AG04450 (cell line): ENCODE measurements around the gene RABEP2. TPM values are rescaled to one million over a fixed set of nuclear protein-coding genes. Genes with fewer than 3 reads are reported as not detected.
A peak's percentile ranks its signal among the peaks of the same experiment; 100 is the strongest.

ENCODE experiments used
- CTCF ChIA-PET: fragments of 300-600, 350-600 bp; formaldehyde crosslinking; extraction: SDS; loops from one replicate; lab custom pipeline; 2022; ENCODE audit warnings: antibody characterized with exemption, inconsistent platforms; lab: Charles Lee
- POLR2A ChIA-PET: fragments of 350-600 bp; formaldehyde crosslinking; extraction: SDS; loops from one replicate; lab custom pipeline; 2021; ENCODE audit warnings: antibody characterized with exemption, inconsistent platforms; lab: Yijun Ruan, JAX
- DNase-seq: peaks from one replicate; pipeline ENCODE4 v3.0.0-alpha.2; 2011; ENCODE audit warnings: low read depth, low spot score
- H3K27ac ChIP-seq: one replicate; pipeline ENCODE4 v1.5.1; 2012; ENCODE audit warnings: low read depth, low read length, control low read depth
- H3K27me3 ChIP-seq: one replicate; pipeline ENCODE4 v1.6.0; 2012; ENCODE audit warnings: low read length; ENCODE audit not compliant: control insufficient read depth, insufficient read depth
- H3K4me3 ChIP-seq: 2 replicates; pipeline ENCODE4 v1.5.1; 2011; ENCODE audit warnings: mild to moderate bottlenecking, low read depth, low read length, control low read depth
- H3K9me3 ChIP-seq: 2 replicates; pipeline ENCODE4 v1.5.1; 2012; ENCODE audit warnings: low read length; ENCODE audit not compliant: control insufficient read depth, insufficient read depth
- CTCF ChIP-seq: IDR thresholded peaks from 2 replicates; pipeline ENCODE4 v1.5.1; 2011; ENCODE audit warnings: low read depth, low read length, control low read depth, inconsistent platforms
- polyA plus RNA-seq: library from polyadenylated mRNA; depleted of rRNA; stranded (reverse); fragments of >200 nt; gene quantifications from 2 replicates; pipeline ENCODE4 v1.2.3, GENCODE V29; 2011; rRNA removed
- small RNA-seq: library from RNA; depleted of rRNA; stranded (forward); fragments of <200 nt; gene quantifications from one replicate; pipeline ENCODE3, GENCODE V24; 2012; ENCODE audit warnings: low read depth; ENCODE audit not compliant: insufficient read length

The RABEP2 gene
- polyA plus RNA-seq, 1 experiment = 9.0 TPM

DNA sequence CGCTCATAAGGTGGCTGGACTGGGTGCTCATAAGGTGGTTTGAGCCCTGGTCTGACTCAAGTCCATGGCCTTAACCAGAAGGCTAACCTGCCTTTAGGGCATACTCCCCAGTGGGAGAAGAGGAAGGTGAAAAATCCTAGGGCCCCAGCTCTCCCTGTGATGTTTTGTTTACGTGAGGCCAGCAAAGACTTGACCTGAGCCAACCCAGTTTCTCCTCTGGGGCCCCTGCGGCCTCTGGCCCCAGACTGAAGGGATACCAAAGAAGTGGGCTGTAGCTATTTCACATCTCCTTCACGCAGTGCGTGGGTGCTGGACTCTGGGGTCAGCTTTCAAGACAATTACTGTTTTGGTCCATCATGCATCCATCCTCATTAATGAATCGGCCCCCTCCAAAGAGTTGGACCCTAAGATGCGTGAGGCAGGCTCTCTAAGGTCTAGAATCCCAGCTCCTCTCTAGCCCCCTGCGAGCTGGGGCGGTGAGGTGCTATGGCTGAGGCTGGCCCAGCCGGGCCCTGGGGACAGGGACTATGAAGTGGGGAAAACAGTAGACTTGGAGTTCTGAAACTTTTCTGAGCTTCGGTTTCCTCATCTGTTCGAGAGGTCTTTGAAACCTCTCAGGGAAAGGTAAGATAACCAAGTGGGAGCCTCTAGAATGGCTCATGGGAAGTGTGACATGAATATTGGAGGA lies 59.9 kb downstream of the RABEP2 start:
- Histone ChIP-seq H3K4me3 (peak overlapping the region; percentile 94), H3K27ac (no peak overlapping the region), H3K9me3 (no peaks in the 10 kb centered on the region), H3K27me3 (no peaks in the 10 kb centered on the region)
- ChIA-PET CTCF (interaction anchor here (0.8 to 1.5 kb wide), 3 partner anchors 20 to 109 kb away, joined by 3 to 5 read pairs (median 3); no protein-coding TSS in a partner anchor), POLR2A (no interaction called here)
- no peak for DNase-seq
- no peak for TF ChIP-seq CTCF

- Histone ChIP-seq H3K27ac (peak overlapping the region; percentile 52), H3K4me3 (peak overlapping the region; percentile 94), H3K27me3 (no peaks in the 10 kb centered on the region), H3K9me3 (no peaks in the 10 kb centered on the region)
- TF ChIP-seq CTCF = no peak
- CTCF ChIA-PET = interaction anchor here (0.5 to 1.5 kb wide), 6 partner anchors 17 to 110 kb away, joined by 3 to 5 read pairs (median 3); no protein-coding TSS in a partner anchor
- DNase-seq = no peak
- POLR2A ChIA-PET = interaction anchor here (0.6 to 2.5 kb wide), 11 partner anchors 9 to 87 kb away, joined by 3 to 29 read pairs (median 5); partner anchors contain the start of genes ATXN2L, NFATC2IP and TUFM
Observed at GRCh38 chr16:28863929-28864793, 60.9 kb downstream of the RABEP2 start.

DNA sequence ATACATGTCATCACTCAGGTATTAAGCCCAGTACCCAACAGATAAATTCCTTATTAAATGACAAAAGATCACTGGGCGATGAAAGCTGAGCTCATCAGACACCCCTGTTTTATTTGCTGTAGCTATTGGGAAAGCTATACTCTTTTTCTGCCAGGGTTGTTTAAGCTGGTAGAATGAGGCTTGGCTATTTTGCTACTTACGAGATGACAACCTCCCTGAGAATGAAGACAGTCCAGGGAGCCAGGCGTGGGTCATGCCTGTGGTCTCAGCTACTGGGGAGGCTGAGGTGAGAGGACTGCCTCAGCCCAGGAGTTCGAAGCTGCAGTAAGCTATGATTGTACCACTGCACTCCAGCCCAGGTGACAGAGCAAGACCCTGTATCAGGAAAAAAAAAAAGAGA lies 65.7 kb downstream of the RABEP2 start:
- Histone ChIP-seq H3K9me3 (no peaks in the 10 kb centered on the region), H3K27me3 (no peaks in the 10 kb centered on the region), H3K4me3 (no peak overlapping the region), H3K27ac (peak overlapping the region; percentile 11)
- ChIA-PET CTCF (no interaction called here), POLR2A (no interaction called here)
- TF ChIP-seq CTCF = no peak
- DNase-seq = no peak

- POLR2A ChIA-PET = no interaction called here
- H3K27ac ChIP-seq = no peak overlapping the region
- no peak for TF ChIP-seq CTCF
- DNase-seq = no peak
- H3K4me3 ChIP-seq = no peak overlapping the region
- H3K9me3 ChIP-seq = no peaks in the 10 kb centered on the region
- CTCF ChIA-PET = no interaction called here
- no peaks in the 10 kb centered on the region for H3K27me3 ChIP-seq
Observed at GRCh38 chr16:28858421-28858820, 66.6 kb downstream of the RABEP2 start.

Small RNA genes within 50 kb of the gene (small RNA-seq; reads per million reads assigned to genes)
- gene RF00416 = not detected

Other genes starting within 250 kb of the RABEP2 start
- 223 and 265 TPM in 2 replicates for gene EIF3C, start 213.8 kb downstream of the RABEP2 start, polyA plus RNA-seq
- gene NPIPB9, start 173.5 kb downstream of the RABEP2 start, polyA plus RNA-seq = 0.16 and 0.35 TPM in 2 replicates
- gene ATXN2L, start 102.2 kb downstream of the RABEP2 start, polyA plus RNA-seq = 19.7 and 27.5 TPM in 2 replicates
- 107 and 110 TPM in 2 replicates for gene TUFM, start 78.9 kb downstream of the RABEP2 start, polyA plus RNA-seq
- 12.2 and 13.8 TPM in 2 replicates for gene SH2B1, start 61.4 kb downstream of the RABEP2 start, polyA plus RNA-seq
- gene ATP2A1, start 46.8 kb downstream of the RABEP2 start, polyA plus RNA-seq = 0.22 and 0.50 TPM in 2 replicates
- not detected in 2 replicates for gene CD19, start 6.7 kb upstream of the RABEP2 start, polyA plus RNA-seq
- 20.7 and 22.3 TPM in 2 replicates for gene NFATC2IP, start 25.7 kb upstream of the RABEP2 start, polyA plus RNA-seq
- 21.9 and 23.6 TPM in 2 replicates for gene SPNS1, start 49.5 kb upstream of the RABEP2 start, polyA plus RNA-seq
- 2.6 and 2.9 TPM in 2 replicates for gene LAT, start 59.8 kb upstream of the RABEP2 start, polyA plus RNA-seq